Fibroblast of the conjunctiva (primary cell): Measurements from ENCODE around the gene DDR1.
"Not testable (repeated sequence)": the region's sequence is repeated elsewhere in the genome, so short reads cannot be mapped to it uniquely, and the experiment has no call there.

Experiments
- DNase-seq: peaks from one replicate; pipeline ENCODE4 v3.0.0-alpha.2; 2010; ENCODE audit warnings: low read depth

The DDR1 gene

GRCh38 chr6:30854285-30855040 is 29.9 kb upstream of the DDR1 start:
- no peak for DNase-seq

- no peak for DNase-seq
Measured at GRCh38 chr6:30855429-30856075, 28.8 kb upstream of the DDR1 start.

DNA sequence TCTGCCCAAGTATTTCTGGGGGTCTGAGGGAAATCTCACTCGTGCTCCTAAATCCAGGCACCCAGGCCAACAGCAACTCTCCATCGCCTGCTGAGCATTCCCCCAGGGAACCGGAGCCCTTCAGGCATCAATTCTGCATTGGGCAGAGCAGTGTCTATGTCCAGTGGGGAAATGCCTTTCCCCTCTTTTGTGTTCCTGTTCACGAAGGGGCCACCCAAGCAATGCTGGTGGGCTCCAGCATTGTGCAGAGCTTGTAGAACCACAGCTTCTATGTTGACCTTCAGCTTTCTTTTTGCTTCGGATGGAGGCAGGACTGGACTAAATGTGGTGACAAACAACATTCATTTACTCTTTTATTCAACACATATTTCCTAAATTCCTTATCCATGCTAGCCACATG is 27.2 kb upstream of the DDR1 start:
- no peak for DNase-seq

- no peak for DNase-seq
Measured at GRCh38 chr6:30857549-30857948, 26.8 kb upstream of the DDR1 start.

DNA sequence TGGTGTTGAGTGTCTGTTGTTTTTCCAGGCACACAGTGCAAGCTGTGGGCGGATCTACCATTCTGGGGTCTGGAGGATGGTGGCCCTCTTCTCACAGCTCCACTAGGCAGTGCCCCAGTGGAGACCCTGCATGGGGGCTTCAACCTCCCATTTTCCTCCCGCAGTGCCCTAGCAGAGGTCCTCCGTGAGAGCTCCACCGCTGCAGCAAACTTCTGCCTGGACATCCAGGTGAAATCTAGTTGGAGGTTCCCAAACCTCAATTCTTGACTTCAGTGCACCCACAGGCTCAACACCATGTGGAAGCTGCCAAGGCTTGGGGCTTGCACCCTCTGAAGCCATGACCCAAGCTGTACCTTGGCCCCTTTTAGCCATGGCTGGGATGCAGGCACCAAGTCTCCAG is 24.6 kb upstream of the DDR1 start:
- not testable (repeated sequence) for DNase-seq

- no peak for DNase-seq
Measured at GRCh38 chr6:30861257-30862048, 22.9 kb upstream of the DDR1 start.

DNA sequence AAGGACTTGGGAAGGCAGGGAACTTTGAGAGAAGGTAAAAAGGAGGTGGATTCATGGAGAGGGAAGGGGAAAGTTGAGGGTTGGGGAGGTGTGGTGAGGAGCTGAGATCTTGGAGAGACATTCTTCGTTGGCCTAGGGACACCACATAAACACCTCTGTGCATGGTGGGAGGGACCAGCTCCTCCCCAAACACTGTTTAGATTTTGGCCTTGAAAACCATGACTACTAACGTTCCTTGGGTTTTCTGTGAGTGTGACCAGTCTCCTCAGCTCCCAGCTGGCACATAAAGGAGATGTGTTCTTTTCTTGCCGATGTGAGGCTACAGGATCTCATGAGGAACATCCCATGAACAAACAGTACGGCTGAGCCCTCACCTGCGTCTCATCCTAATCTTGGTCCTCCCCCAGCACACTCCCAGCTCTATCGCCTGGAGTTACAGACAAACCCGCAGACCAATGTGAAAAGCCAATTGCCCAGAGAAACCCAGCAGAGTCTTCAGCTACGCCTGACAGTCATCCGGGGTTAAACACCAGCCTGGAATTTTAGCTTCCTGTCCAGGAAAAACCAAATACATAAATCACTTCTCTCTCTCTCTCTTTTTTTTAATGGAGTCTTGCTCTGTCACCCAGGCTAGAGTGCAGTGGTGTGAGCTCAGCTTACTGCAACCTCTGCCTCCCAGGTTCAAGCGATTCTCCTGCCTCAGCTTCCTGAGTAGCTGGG is 22.0 kb upstream of the DDR1 start:
- no peak for DNase-seq

DNA sequence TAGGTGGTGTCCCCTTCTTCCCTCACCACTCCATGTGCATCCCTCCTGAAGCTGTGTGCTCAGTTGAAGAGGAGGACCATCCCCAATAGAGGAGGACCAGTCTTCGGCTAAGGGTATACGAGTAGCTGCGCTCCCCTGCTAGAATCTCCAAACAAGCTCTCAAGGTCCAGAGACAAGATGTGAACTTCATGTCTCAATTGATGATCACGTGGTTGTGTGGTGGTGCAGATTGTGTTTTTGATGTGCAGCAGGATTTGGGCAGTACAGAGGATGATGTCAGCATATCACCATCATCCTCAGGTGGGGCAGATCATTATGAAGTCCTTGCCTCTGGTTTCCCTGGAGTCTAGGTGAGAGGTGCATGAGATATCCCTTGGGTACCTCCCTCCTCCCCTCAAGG is 20.0 kb upstream of the DDR1 start:
- DNase-seq: no peak

- DNase-seq: not testable (repeated sequence)
Measured at GRCh38 chr6:30869241-30869749, 15.0 kb upstream of the DDR1 start.

GRCh38 chr6:30870546-30870945 is 13.8 kb upstream of the DDR1 start:
- DNase-seq: no peak

GRCh38 chr6:30871592-30872183 is 12.6 kb upstream of the DDR1 start:
- DNase-seq: no peak

DNA sequence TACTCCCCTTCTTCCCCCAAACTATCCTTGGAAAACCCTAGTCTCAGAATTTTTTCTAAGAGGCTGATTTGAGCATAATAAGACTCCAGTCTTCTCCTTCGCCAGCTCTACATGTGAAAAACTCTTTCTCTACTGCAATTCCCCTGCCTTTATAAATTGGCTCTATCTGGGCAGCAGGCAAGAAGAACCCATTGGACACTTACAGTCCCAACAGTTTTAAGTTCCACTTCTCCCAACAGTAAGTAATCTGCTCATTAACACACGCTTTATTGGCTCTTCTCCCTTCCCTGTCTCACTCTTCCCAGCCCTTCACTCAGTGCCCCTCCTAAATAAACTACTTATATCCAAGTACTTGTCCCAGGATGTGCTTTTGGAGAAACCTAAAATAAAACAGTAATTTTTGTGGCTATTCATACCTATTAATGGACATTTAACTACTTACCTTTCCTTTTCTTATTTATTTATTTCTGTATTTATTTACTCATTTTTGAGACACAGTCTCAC is 11.1 kb upstream of the DDR1 start:
- no peak for DNase-seq

GRCh38 chr6:30873795-30874194 is 10.5 kb upstream of the DDR1 start:
- DNase-seq: not testable (repeated sequence)

DNA sequence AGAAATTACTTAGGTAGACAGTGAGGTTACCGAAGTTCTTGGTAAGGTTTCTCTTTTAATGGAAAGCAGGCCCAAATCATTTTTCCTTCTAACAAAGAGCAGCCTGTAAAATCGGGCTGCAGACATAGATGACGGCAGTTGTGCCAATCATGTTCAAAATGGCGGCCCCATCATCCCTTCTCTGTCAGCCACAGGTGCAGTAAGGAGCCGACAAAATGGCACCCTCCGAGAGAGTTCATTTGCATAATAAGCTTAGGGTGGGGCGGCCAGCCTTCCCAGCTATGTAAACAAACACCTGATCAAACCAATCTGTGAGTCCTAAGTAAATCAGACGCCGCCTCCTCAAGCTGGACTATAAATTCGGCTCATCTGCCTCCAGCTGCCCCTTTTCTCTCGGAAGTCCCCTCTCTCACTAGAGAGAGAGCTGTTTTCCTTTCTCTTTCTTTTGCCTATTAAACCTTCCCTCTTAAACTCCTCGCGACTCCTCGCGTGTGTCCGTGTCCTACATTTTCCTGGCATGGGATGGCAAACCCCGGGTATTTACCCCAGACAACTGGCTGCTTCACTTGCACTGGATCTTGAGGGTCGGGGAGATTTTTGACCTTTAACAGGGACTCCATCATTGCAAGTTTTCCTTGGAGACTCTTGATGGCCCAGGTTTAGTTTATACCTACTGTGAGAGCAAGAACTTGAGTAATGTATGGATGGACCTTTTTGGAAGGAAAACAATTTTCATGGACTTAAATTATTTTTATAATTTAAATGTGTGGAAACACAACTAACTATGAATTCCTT is 8.9 kb upstream of the DDR1 start:
- no peak for DNase-seq

DNA sequence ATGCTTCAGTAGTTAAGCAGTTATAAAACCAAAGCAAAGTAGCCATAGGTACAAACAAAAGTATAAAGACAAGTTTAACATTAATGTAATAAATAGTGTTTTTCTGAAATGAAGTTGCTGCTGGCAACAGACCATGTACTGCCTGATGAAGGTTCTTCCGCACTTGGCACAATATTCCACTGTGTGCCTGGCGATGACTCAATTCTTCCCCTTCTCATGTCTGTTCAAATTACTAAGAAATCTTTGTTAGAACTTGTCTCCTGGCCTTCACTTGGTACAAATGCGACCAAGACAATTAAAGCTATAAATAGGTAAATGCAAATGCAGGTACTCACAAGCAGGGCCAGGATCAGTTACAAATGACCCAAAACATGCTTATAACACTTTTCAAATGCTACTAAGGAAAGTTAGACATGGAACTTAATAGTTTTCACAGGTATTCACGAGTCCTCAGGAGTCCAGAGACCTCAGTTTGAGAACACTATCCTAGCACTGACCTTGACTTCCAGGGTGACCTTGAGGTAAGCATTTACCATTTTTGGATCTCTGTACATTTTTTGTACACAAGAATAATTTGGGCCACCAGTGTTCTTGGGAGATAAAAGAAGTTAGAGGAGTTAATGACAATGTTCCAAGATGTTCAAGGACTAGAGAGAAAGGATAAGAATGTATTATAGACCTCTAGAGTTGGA is 8.1 kb upstream of the DDR1 start:
- peak; percentile 85 for DNase-seq

GRCh38 chr6:30877419-30878262 is 6.7 kb upstream of the DDR1 start:
- peak; percentile 85 for DNase-seq

DNA sequence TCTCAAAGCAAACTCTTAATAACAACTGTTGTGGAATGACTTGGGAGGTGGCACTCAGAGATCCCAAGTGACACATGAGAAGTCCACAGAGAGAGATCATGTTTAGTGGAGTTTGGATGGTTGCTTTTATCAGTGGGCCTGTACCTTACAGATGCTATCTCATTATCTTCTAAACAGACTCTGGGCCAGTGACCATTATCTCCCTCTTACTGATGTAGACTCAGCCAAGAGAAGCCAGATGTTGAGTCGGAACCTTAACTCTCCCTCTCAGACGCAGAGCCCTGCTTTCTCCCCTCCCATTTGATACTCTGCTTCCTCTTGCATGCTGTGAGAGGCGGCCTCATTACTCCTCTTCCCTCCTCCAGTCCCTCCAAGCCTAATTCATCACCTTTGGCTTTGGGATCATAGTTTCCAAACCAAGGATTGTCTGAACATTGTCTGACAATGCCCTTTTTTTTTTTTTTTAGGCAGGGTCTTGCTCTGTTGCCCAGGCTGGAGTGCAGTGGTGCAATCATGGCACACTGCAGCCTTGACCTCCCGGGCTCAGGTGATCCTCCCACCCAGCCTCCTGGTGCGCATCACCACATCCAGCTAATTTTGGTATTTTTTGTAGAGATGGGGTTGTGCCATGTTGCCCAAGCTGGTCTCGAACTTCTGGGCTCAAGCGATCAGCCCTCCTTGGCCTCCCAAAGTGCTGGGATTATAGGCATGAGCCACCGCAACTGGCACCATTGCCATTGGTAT is 4.5 kb upstream of the DDR1 start:
- no peak for DNase-seq

DNA sequence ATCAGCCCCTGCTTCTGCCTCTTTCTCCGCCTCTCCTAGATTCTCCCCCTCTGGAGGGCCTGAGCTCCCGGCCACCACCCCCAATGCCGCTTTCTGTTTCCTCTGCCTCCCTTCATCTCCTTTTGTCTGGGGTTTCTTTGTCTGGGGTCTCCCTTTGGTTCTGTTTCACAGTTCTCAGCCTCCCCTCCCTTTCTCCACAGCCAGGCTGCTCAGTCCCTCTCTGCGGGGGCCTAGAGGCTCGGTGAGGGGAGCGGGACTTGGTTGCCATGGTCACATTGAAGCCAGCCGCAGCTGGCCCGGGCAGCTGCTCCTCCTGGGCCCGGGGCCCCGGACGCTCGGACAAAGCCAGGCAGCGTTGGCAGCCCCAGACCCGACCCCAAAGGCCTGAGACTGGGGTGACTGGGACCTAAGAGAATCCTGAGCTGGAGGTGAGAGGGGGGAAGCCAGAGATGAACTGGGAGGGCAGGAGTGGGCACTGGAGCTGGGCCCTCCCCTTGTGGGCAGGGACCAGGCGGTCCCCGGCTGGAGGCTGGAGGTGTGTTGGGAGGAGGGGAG is 3.5 kb upstream of the DDR1 start:
- DNase-seq: no peak
